CD4-positive, alpha-beta T cell treated with Interleukin-21 for 1 hour (primary cell): Measurements from ENCODE around the gene SMAD9.

Experiments
- DNase-seq: peaks from one replicate; pipeline ENCODE4 v3.0.0-alpha.2; 2020

Gene SMAD9

DNA sequence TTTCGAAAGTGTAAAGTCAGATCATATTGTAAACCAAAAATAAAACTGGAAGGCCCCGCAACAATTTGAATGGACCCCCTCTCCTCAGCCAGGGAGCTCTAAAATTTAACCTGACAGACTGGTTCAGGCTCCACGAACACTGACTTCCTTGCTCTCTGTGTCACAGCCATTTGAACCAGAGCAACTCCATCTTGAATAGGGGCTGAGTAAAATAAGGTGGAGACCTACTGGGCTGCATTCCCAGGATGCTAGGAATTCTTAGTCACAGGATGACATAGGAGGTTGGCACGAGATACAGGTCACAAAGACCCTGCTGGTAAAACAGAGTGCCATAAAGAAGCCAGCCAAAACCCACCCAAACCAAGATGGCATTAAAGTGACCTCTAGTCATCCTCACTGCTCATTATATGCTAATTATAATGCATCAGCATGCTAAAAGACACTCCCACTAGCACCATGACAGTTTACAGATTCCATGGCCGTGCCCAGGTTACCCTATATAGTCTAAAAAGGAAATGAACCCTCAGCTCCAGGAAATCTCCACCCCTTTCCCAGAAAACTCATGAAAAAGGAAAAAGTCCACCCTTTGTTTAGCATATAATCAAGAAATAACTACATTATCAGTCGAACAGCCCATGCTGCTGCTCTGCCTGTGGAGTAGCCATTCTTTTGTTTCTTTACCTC, 57.9 kb downstream of the SMAD9 start:
- no peak for DNase-seq

GRCh38 chr13:36859259-36859658, 60.8 kb downstream of the SMAD9 start:
- no peak for DNase-seq

GRCh38 chr13:36858290-36858689, 61.7 kb downstream of the SMAD9 start:
- peak; percentile 3 for DNase-seq

DNA sequence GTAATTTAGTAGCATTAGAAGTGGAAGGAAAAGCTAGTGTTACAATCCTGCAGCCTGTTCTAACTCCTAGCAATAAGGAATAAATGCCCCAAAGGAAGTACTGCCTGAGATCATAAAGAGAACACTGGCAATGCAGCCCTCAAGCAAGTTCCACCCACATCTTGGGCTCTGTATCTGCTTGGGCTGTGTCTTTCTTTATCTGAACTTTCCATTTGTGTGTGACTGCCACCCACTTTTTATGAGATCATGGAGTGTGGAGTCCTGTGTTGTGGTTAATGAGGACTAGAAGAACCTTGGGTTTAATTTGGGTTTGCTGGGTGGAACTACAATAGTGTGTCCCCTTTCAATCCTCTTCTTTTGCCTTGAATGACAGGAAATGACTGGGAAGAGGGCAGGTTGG, 62.8 kb downstream of the SMAD9 start:
- no peak for DNase-seq

- no peak for DNase-seq
Measured at GRCh38 chr13:36850790-36851438, 69.1 kb downstream of the SMAD9 start.

DNA sequence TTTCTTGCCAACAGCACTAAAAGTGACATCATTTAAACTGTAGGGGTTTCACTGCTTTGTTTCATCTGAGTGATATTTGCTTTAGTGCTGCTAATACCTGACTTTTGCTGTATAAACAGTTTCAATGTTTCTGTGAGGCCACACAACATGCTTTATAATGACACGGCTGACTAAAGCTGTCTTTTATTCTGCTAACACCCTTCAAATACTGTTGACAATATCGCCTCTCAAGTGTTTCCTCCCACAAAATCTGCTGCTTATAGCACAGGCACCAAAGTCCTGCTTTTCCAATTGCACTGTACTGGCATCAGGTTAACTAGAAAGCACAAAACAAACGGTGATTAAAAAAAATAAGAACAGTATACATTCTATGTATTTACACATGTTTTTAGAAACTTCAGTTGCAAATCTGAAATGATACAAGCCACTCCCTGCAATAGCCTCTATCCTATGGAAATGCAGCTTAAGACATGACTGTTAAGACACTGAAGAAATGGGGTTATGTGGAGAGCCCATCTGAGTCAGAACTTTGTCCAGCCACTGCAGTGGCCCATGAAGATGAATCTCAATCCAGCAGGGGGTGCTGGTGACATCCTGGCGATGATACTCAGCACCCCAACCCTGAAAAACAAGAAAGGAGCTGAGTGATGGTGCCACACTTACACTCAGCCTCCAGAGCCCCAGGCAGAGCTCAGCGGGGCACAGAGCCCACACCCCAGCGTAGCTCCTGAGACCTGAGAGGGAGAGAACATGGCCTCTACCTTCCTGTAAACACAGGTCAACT, 71.6 kb downstream of the SMAD9 start:
- DNase-seq, result no peak

DNA sequence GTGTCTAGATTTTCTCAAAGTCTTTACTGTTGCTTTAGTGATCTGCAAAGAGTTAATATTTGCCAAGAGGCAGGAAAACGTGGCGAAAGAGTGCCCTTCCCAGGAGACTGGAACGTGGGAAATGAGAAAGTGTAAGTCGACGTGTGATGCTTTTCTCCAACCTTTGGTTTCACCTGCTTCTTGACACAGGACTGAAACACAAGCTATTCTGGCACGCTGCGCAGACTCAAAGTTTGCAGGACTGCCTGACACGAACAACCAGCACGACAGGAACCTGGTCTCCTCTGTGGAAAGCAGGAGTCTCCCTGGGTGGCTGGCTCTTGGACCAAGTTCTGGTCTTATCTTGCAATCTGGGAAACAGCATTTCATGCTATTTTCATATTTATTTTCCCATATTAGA, 72.4 kb downstream of the SMAD9 start:
- DNase-seq, result no peak

DNA sequence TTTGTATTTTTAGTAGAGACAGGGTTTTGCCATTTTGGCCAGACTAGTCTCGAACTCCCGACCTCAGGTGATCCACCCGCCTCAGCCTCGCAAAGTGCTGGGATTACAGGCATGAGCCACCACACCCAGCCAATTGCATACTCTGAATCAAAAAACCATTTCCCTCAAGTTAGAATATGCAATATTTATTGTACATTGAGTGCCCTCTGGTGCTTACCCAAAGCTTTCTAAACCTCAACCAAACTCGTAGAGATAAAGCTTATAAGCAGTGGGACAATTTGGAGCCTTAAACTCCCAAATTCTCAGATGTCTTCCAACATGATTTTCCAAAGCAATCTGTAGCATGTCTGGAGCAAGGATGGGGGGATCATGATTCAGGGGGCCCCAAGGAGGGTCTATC, 78.6 kb downstream of the SMAD9 start:
- no peak for DNase-seq

DNA sequence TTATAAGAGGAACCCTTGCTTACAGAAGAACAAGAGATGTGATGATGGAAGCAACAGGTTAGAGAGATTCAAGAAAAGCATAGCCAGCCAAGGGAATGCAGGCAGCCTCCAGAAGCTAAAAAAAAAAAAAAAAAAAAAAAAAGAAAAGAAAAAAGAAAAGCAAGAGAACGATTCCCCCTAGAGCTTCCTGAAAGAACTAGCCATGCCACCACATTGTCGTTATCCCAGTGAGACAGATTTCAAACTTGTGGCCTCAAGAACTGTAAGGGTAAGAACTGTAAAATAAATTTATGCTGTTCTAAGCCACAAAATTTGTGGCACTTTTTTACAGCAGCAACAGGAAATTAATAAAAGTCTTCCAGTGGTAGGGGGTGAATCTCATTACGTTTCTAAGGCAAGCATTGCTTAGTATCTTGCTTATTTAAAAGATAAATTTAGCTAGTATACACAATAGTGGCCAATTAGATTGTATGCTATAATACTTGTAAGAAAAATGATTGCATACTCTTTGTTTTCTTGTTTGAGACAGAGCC, 79.3 kb downstream of the SMAD9 start:
- no peak for DNase-seq

- no peak for DNase-seq
Measured at GRCh38 chr13:36839981-36840380, 80.1 kb downstream of the SMAD9 start.

- no peak for DNase-seq
Measured at GRCh38 chr13:36839281-36839680, 80.8 kb downstream of the SMAD9 start.

DNA sequence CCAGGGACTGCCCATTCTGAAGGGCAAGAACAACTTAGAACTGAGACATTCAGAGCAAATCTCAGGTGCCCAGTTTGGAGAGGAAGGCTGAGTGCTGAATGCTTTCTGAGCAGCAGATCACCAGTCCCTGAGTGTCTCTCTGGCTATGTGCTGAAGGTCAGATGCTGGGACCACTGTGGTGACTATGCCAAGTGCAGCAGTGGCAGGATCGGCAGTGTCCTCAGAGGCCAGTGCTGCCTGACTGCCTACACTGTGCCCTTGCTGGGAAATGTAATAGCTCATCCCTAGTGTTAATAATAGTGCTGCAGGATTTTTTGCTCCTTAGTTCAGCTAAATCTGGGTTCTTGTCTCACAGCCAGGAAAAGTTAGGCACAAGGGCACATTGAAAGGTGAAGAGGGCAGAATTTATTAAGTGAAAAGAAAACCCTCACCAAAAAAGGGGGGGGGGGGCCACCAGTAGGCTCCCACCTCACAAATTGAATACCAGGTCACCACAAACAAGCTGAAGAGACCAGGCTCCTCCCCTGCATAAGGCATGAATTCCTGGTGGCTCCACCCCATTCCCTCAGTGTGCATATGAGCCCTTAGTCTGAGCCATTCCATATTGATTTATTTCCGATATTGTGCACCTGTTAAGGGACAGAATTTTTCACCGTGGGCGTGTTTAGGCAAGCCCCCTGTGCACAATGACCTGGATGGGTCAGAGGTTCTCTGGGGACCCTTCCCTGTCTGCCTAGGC, 82.5 kb downstream of the SMAD9 start:
- no peak for DNase-seq

DNA sequence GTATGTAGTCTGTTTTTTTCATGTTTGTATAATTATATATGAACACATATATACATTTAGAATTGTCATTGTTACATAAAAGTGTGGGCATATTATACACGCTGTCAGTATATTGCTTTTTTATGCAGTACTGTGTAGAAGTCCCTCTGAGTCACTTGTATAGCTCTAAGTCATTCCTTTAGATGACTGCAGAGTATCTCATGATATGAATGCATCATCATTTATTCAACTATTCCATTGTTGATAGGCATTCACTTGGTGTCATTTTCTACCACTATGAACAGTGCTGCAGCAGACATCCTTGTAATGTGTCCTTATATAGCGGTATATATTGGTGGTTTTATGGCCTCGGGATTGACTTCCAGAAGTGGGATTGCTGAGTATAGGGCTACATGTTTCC, 85.7 kb downstream of the SMAD9 start:
- DNase-seq, result no peak

DNA sequence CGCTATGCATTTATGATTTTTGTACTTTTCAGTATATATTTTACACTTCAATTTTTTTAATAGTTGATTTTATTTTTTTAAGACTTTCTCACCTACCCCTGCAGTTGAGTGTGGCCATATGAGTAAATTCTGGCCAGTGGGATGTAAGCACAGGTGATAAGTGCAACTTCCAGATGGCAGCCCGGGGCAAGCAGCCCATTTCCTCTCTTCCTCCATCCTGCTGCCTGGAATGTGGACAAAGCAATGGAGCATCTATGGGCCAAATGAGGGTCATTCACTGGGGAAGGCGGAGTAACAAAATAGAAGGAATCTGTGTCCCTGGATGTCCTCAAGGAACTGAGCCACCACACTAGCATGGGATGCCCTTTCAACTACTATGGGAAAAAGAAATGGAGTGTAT, 88.7 kb downstream of the SMAD9 start:
- no peak for DNase-seq

DNA sequence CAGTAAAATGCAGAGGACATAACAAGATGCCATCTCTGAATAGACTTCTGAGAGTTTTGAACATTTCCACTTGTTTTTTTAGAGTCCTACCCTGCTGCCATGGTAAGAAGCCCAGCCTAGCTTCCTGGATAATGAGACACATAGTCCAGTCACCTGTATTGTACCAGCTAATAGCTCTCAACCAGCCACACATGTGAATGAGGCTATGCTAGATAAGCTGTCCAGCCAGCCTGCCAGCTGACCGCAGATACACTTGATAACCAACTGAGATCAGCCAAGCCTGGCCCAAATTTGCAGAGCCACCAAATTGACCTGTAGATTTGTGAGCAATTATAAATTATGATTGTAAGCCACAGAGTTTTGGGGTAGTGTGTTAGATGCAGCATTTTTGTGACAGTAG, 90.3 kb downstream of the SMAD9 start:
- DNase-seq, result no peak

GRCh38 chr13:36822785-36823184, 97.3 kb downstream of the SMAD9 start:
- no peak for DNase-seq

- DNase-seq, result no peak
Measured at GRCh38 chr13:36820222-36820621, 99.8 kb downstream of the SMAD9 start.

DNA sequence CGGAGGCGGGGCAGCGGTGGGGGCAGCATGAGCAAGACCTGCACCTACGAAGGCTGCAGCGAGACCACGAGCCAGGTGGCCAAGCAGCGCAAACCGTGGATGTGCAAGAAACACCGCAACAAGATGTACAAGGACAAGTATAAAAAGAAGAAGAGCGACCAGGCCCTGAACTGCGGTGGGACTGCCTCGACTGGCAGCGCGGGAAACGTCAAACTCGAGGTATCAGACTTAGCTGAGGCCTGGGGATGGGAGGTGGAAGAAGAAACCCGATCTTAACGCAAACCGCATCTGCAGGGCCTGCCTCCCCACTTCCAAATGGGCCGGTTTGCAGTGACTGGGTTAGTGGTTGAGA, 100.3 kb downstream of the SMAD9 start:
- peak; percentile 26 for DNase-seq

GRCh38 chr13:36818804-36819738, 101.0 kb downstream of the SMAD9 start, which contains the start of gene RFXAP:
RFXAP (plus strand) TSS chr13:36819222; CDS start chr13:36819358, 136 bp downstream.
- peak; percentile 91 for DNase-seq

DNA sequence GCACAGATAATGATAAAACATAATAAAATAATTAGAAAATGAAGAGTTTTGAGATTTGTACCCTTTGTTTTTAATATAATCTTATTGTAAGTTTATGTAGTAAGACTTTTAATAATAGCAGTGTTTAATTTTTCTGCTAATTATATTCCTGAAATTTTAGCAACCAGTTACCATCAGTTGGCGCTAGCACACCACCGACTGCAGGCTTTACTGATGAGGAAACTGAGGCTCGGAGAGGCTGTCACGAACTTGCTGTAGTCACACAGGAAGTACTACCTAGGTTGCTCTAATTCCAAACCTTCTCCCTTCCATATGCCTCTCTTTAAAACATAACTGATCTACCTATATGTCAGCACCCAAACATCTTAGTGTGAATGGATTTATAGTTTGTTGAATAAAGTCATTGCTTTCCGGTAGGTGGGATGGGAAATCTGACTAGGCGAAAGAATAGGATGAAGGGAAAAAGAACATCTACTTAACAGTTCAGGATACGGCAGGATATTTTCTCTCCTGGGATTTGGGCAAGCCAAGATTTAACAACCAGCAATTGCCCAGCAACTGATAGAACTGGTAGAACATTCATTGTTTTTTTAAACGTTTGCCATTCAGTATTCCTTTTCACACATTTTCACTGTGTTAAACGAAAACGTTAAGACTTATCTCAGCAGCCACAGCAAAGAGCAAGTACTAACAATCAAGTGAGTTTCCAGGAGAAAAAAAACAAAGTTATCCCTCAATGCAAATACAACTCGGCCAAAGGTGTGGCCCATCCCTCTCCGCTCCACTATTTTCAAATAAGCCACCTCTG, 101.8 kb downstream of the SMAD9 start:
- DNase-seq, result no peak

GRCh38 chr13:36815062-36815461, 105.0 kb downstream of the SMAD9 start:
- peak; percentile 21 for DNase-seq
